ENCODE measurements around the gene PDLIM5. TPM values are rescaled to one million over a fixed set of nuclear protein-coding genes. Genes with fewer than 3 reads are reported as not detected.
"Not testable (repeated sequence)": the region's sequence is repeated elsewhere in the genome, so short reads cannot be mapped to it uniquely, and the experiment has no call there.

The PDLIM5 gene
- total and polyA plus RNA-seq, 4 donors = 64.4 to 762 (median 228) TPM

- peaks cover 3% of the 10 kb centered on the region in 2 donors for H3K4me1 ChIP-seq (ENCODE audit: control insufficient read depth in 1 of 2, insufficient read depth in 2 of 2, low read length in 2 of 2)
- no peaks in the 10 kb centered on the region for H3K9me3 ChIP-seq (ENCODE audit: control insufficient read depth, low read length)
- no peaks in the 10 kb centered on the region for H3K27me3 ChIP-seq (ENCODE audit: control insufficient read depth in 1 of 2, insufficient read depth in 2 of 2, low read length in 1 of 2)
- ATAC-seq (ENCODE audit: low FRiP score) (no peak), DNase-seq (no peak)
- no peaks in the 10 kb centered on the region for H3K36me3 ChIP-seq (ENCODE audit: control insufficient read depth in 1 of 2, insufficient read depth in 2 of 2, low read length in 1 of 2)
- H3K27ac ChIP-seq (ENCODE audit: low read depth in 1 of 2, low read length in 2 of 2) = no peak overlapping the region
- WGBS, 2 donors = 100% methylated on average over 1 of the region's 1 CpG
- H3K4me3 ChIP-seq (ENCODE audit: low read length in 2 of 2) = no peak overlapping the region
- intact Hi-C loops (cut with DNase I) = no loop called here
These were observed 59.8 kb downstream of the PDLIM5 start for GRCh38 chr4:94511591-94511990.

GRCh38 chr4:94513532-94513931 is 61.8 kb downstream of the PDLIM5 start:
- WGBS, 2 donors = 93 to 96% methylated on average over 2 of the region's 2 CpGs
- DNase-seq; H3K4me3 ChIP-seq (ENCODE audit: low read length in 2 of 2); H3K9me3 ChIP-seq (ENCODE audit: control insufficient read depth, low read length); H3K36me3 ChIP-seq (ENCODE audit: control insufficient read depth in 1 of 2, insufficient read depth in 2 of 2, low read length in 1 of 2); intact Hi-C loops (cut with DNase I); H3K27me3 ChIP-seq (ENCODE audit: control insufficient read depth in 1 of 2, insufficient read depth in 2 of 2, low read length in 1 of 2); H3K27ac ChIP-seq (ENCODE audit: low read depth in 1 of 2, low read length in 2 of 2); H3K4me1 ChIP-seq (ENCODE audit: control insufficient read depth in 1 of 2, insufficient read depth in 2 of 2, low read length in 2 of 2); ATAC-seq (ENCODE audit: low FRiP score): not testable (repeated sequence)

- WGBS, 2 donors = 27% methylated on average over 4 of the region's 4 CpGs
- peaks cover 2 to 9% of the 10 kb centered on the region in 2 donors for H3K4me1 ChIP-seq (ENCODE audit: control insufficient read depth in 1 of 2, insufficient read depth in 2 of 2, low read length in 2 of 2)
- intact Hi-C loops (cut with DNase I) = no loop called here
- H3K4me3 ChIP-seq (ENCODE audit: low read length in 2 of 2) = no peak overlapping the region
- ATAC-seq (ENCODE audit: low FRiP score) = no peak
- DNase-seq = no peak
- peaks cover 0 to 2% of the 10 kb centered on the region in 2 donors for H3K36me3 ChIP-seq (ENCODE audit: control insufficient read depth in 1 of 2, insufficient read depth in 2 of 2, low read length in 1 of 2)
- H3K27me3 ChIP-seq (ENCODE audit: control insufficient read depth in 1 of 2, insufficient read depth in 2 of 2, low read length in 1 of 2) = no peaks in the 10 kb centered on the region
- H3K27ac ChIP-seq (ENCODE audit: low read depth in 1 of 2, low read length in 2 of 2) = peak overlapping the region in 1 of 2 donors; percentile 43
- no peaks in the 10 kb centered on the region for H3K9me3 ChIP-seq (ENCODE audit: control insufficient read depth, low read length)
These were observed 63.6 kb downstream of the PDLIM5 start for GRCh38 chr4:94515365-94515764.

- Histone ChIP-seq H3K27ac (ENCODE audit: low read depth in 1 of 2, low read length in 2 of 2) (peak overlapping the region in 1 of 2 donors; percentile 82), H3K9me3 (ENCODE audit: control insufficient read depth, low read length) (no peaks in the 10 kb centered on the region), H3K4me1 (ENCODE audit: control insufficient read depth in 1 of 2, insufficient read depth in 2 of 2, low read length in 2 of 2) (peaks cover 2 to 12% of the 10 kb centered on the region in 2 donors), H3K36me3 (ENCODE audit: control insufficient read depth in 1 of 2, insufficient read depth in 2 of 2, low read length in 1 of 2) (peaks cover 0 to 2% of the 10 kb centered on the region in 2 donors), H3K27me3 (ENCODE audit: control insufficient read depth in 1 of 2, insufficient read depth in 2 of 2, low read length in 1 of 2) (no peaks in the 10 kb centered on the region), H3K4me3 (ENCODE audit: low read length in 2 of 2) (peak overlapping the region in 1 of 2 donors; percentile 10)
- no peak for DNase-seq
- ATAC-seq (ENCODE audit: low FRiP score) = peak; percentile 57
- WGBS, 2 donors = 8% methylated on average over 3 of the region's 3 CpGs
- intact Hi-C loops (cut with DNase I) = no loop called here
These were observed 64.3 kb downstream of the PDLIM5 start for GRCh38 chr4:94516067-94516466.

GRCh38 chr4:94516999-94517398 is 65.3 kb downstream of the PDLIM5 start:
- 47 to 53% methylated on average over 5 of the region's 5 CpGs for WGBS, 2 donors

DNA sequence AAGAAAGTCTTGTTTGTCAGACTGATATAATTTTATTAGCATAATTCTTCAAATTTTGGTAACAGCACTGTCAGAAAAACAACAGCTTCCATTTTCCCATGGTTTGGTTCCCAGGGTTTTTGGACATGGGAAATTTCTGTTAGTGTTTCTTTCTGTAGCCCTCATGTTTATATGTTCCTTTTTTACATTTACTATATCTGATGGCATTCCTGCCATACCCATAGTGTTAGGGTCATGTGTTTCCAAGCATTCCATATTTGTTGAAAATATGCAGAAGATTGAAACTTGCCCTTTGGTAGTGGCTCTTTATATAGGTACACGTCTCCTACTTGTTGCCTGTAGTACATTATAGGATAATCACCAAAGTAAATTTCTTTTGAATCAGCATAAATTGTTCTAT is 65.8 kb downstream of the PDLIM5 start:
- peaks cover 2 to 15% of the 10 kb centered on the region in 2 donors for H3K4me1 ChIP-seq (ENCODE audit: control insufficient read depth in 1 of 2, insufficient read depth in 2 of 2, low read length in 2 of 2)
- peaks cover 0 to 2% of the 10 kb centered on the region in 2 donors for H3K36me3 ChIP-seq (ENCODE audit: control insufficient read depth in 1 of 2, insufficient read depth in 2 of 2, low read length in 1 of 2)
- no peak for ATAC-seq (ENCODE audit: low FRiP score)
- 32 to 45% methylated on average over 1 of the region's 1 CpG for WGBS, 2 donors
- DNase-seq = no peak
- peak overlapping the region in 1 of 2 donors; percentile 14 for H3K27ac ChIP-seq (ENCODE audit: low read depth in 1 of 2, low read length in 2 of 2)
- no peaks in the 10 kb centered on the region for H3K27me3 ChIP-seq (ENCODE audit: control insufficient read depth in 1 of 2, insufficient read depth in 2 of 2, low read length in 1 of 2)
- no peaks in the 10 kb centered on the region for H3K9me3 ChIP-seq (ENCODE audit: control insufficient read depth, low read length)
- H3K4me3 ChIP-seq (ENCODE audit: low read length in 2 of 2) = no peak overlapping the region
- intact Hi-C loops (cut with DNase I) = no loop called here

More at GRCh38 chr4:94516999-94517398, 65.3 kb downstream of the PDLIM5 start:
- no peak overlapping the region for H3K4me3 ChIP-seq (ENCODE audit: low read length in 2 of 2)
- peaks cover 0 to 2% of the 10 kb centered on the region in 2 donors for H3K36me3 ChIP-seq (ENCODE audit: control insufficient read depth in 1 of 2, insufficient read depth in 2 of 2, low read length in 1 of 2)
- intact Hi-C loops (cut with DNase I) = no loop called here
- H3K9me3 ChIP-seq (ENCODE audit: control insufficient read depth, low read length) = no peaks in the 10 kb centered on the region
- no peaks in the 10 kb centered on the region for H3K27me3 ChIP-seq (ENCODE audit: control insufficient read depth in 1 of 2, insufficient read depth in 2 of 2, low read length in 1 of 2)
- DNase-seq (no peak), ATAC-seq (ENCODE audit: low FRiP score) (no peak)
- H3K4me1 ChIP-seq (ENCODE audit: control insufficient read depth in 1 of 2, insufficient read depth in 2 of 2, low read length in 2 of 2) = peaks cover 2 to 15% of the 10 kb centered on the region in 2 donors
- H3K27ac ChIP-seq (ENCODE audit: low read depth in 1 of 2, low read length in 2 of 2) = peak overlapping the region in 1 of 2 donors; percentile 43

DNA sequence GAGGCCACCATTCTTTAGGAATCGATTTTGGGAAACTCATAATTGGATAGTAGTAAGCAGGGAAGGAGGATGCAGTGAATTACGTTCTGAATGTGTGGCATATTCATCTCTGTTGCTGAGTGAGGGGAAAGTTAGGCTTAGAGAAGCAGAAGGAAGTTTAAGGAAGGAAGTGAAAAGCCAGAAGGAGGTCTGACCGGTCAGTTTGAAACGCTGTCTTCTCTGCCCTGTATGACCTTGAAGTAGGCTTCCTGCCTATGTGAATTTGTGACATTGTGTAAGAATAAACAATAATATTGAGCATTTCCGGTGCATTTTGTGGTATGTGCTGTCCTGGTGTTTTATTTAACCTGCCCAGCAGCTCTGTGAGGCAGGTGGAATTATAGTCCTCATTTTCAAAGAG is 67.3 kb downstream of the PDLIM5 start:
- peaks cover 2 to 21% of the 10 kb centered on the region in 2 donors for H3K4me1 ChIP-seq (ENCODE audit: control insufficient read depth in 1 of 2, insufficient read depth in 2 of 2, low read length in 2 of 2)
- H3K4me3 ChIP-seq (ENCODE audit: low read length in 2 of 2) = no peak overlapping the region

DNA sequence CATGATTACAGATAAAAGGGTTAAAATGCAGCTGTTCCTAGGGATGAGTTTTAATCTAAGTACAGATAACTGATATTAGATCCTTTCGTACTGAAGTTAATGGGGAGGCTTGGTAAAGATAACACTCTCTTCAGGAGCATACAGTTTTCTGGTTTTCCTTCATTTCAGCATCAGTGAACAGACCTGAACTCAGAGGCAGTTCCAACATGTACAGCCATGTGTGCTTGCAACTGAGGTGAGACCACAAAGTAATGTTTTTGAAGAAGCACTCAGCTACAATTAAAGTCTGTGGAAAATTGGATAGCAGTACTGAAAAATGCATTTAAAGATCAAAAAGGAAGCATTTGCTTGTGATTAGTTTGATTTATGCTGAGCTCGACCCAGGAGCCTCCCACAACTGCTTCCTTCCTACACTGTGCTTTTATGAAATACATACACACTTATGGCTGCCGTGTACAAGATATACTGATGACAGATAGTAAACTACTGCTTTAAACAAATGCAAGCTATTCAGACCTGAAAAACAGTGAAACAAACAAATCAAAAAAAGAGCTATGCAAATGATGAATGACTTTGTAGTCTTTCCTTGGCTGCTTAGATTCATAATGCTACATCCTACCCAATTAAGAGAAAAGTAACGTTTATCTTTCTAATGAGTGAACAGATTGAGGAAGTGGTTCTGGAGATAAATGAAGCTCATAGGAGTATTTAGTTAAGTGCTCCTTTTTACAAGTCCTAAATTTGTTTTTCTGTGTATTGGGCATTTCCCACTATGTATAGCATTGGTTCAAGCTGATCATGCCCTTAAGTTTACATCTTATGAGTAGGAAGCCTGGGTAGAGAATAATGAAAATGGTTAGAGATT is 68.4 kb downstream of the PDLIM5 start:
- DNase-seq (no peak), ATAC-seq (ENCODE audit: low FRiP score) (no peak)
- no peak overlapping the region for H3K4me3 ChIP-seq (ENCODE audit: low read length in 2 of 2)
- H3K9me3 ChIP-seq (ENCODE audit: control insufficient read depth, low read length) = no peaks in the 10 kb centered on the region
- H3K27ac ChIP-seq (ENCODE audit: low read depth in 1 of 2, low read length in 2 of 2) = peak overlapping the region in 1 of 2 donors; percentile 14
- H3K27me3 ChIP-seq (ENCODE audit: control insufficient read depth in 1 of 2, insufficient read depth in 2 of 2, low read length in 1 of 2) = no peaks in the 10 kb centered on the region
- 54 to 59% methylated on average over 4 of the region's 4 CpGs for WGBS, 2 donors
- peaks cover 2 to 21% of the 10 kb centered on the region in 2 donors for H3K4me1 ChIP-seq (ENCODE audit: control insufficient read depth in 1 of 2, insufficient read depth in 2 of 2, low read length in 2 of 2)
- intact Hi-C loops (cut with DNase I) = loop anchor here in 1 of 2 donors (5.0 kb wide), 1 partner anchor 52 kb away; no protein-coding TSS in a partner anchor
- peaks cover 0 to 2% of the 10 kb centered on the region in 2 donors for H3K36me3 ChIP-seq (ENCODE audit: control insufficient read depth in 1 of 2, insufficient read depth in 2 of 2, low read length in 1 of 2)

More for the DNA sequence above, 67.3 kb downstream of the PDLIM5 start:
- ATAC-seq (ENCODE audit: low FRiP score) (no peak), DNase-seq (no peak)
- peak overlapping the region; percentile 36 to 76 for H3K27ac ChIP-seq (ENCODE audit: low read depth in 1 of 2, low read length in 2 of 2)
- intact Hi-C loops (cut with DNase I) = no loop called here
- peaks cover 0 to 2% of the 10 kb centered on the region in 2 donors for H3K36me3 ChIP-seq (ENCODE audit: control insufficient read depth in 1 of 2, insufficient read depth in 2 of 2, low read length in 1 of 2)
- H3K9me3 ChIP-seq (ENCODE audit: control insufficient read depth, low read length) = no peaks in the 10 kb centered on the region
- no peaks in the 10 kb centered on the region for H3K27me3 ChIP-seq (ENCODE audit: control insufficient read depth in 1 of 2, insufficient read depth in 2 of 2, low read length in 1 of 2)
- WGBS, 2 donors = 31 to 41% methylated on average over 5 of the region's 5 CpGs
